HepG2 (cell line): ENCODE data around the gene TAOK3.

Experiments
- HOXA7 ChIP-seq: sonication (generic); formaldehyde crosslinking; IDR thresholded peaks from 2 replicates; pipeline ENCODE4 v1.8.1; 2022; ENCODE audit warnings: mild to moderate bottlenecking, missing genetic modification reagents, moderate library complexity
- KAT7 ChIP-seq: IDR thresholded peaks from 2 replicates; pipeline ENCODE4 v1.6.1; 2018; ENCODE audit warnings: borderline replicate concordance, missing compliant biosample characterization
- NR2C2 ChIP-seq: sonication (generic); formaldehyde crosslinking; IDR thresholded peaks from 2 replicates; pipeline ENCODE4 v1.4.0; 2020; ENCODE audit warnings: missing genetic modification reagents, mild to moderate bottlenecking, moderate library complexity, borderline replicate concordance
- RARA ChIP-seq: IDR thresholded peaks from 2 replicates; pipeline ENCODE4 v1.6.1; 2016; ENCODE audit warnings: missing genetic modification reagents, missing compliant biosample characterization
- TARDBP ChIP-seq: sonication (generic); formaldehyde crosslinking; IDR thresholded peaks from 2 replicates; pipeline ENCODE4 v1.8.0; 2022; ENCODE audit warnings: mild to moderate bottlenecking, missing genetic modification reagents
- ZNF274 ChIP-seq: sonication (generic); formaldehyde crosslinking; IDR thresholded peaks from 2 replicates; pipeline ENCODE4 v1.5.1; 2020; ENCODE audit warnings: mild to moderate bottlenecking, missing genetic modification reagents
- ZNF777 ChIP-seq: sonication (generic); formaldehyde crosslinking; IDR thresholded peaks from 2 replicates; pipeline ENCODE4 v1.4.0; 2020; ENCODE audit warnings: missing genetic modification reagents
- TF ChIP-seq, protein P1 (sequence below): sonication (generic); formaldehyde crosslinking; IDR thresholded peaks from 2 replicates; pipeline ENCODE4 v1.4.0; 2020; ENCODE audit warnings: missing genetic modification reagents, borderline replicate concordance

DNA sequence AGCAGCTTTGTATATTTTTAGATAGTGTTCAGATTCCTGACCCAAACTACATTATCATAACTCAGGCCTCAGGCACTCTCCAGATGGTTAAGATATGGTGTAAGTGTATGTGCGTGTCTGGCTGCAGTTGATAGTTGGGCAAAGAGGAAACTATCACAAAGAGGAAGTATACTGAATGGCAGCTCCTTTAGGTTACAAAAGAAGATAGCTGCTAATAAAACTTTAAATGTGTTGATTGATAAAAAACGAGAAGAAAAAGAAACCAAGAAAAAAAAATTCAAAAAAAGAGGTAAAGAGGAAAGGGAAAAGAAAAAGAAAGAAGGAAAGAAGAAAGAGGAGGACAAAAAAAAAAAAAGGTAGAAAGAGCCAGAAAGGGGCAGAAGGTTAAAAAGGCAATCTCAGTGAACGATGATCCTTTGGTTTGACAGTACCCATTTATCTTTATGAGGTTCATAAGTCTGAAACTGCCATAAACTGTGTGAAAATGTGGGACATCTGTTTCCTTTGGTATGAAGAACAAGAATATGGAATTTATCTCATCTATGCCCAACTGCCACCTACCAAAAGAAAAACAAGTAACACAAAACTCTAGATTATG, 42.2 kb downstream of the TAOK3 start:
- TF ChIP-seq ZNF274 (CRISPR knock-in tag) (no peak), KAT7 (CRISPR knock-in tag) (no peak), NR2C2 (CRISPR knock-in tag) (no peak), RARA (CRISPR knock-in tag) (no peak), TARDBP (CRISPR knock-in tag) (no peak), HOXA7 (CRISPR knock-in tag) (no peak), ZNF777 (CRISPR knock-in tag) (no peak)
- TF ChIP-seq, protein P1, sequence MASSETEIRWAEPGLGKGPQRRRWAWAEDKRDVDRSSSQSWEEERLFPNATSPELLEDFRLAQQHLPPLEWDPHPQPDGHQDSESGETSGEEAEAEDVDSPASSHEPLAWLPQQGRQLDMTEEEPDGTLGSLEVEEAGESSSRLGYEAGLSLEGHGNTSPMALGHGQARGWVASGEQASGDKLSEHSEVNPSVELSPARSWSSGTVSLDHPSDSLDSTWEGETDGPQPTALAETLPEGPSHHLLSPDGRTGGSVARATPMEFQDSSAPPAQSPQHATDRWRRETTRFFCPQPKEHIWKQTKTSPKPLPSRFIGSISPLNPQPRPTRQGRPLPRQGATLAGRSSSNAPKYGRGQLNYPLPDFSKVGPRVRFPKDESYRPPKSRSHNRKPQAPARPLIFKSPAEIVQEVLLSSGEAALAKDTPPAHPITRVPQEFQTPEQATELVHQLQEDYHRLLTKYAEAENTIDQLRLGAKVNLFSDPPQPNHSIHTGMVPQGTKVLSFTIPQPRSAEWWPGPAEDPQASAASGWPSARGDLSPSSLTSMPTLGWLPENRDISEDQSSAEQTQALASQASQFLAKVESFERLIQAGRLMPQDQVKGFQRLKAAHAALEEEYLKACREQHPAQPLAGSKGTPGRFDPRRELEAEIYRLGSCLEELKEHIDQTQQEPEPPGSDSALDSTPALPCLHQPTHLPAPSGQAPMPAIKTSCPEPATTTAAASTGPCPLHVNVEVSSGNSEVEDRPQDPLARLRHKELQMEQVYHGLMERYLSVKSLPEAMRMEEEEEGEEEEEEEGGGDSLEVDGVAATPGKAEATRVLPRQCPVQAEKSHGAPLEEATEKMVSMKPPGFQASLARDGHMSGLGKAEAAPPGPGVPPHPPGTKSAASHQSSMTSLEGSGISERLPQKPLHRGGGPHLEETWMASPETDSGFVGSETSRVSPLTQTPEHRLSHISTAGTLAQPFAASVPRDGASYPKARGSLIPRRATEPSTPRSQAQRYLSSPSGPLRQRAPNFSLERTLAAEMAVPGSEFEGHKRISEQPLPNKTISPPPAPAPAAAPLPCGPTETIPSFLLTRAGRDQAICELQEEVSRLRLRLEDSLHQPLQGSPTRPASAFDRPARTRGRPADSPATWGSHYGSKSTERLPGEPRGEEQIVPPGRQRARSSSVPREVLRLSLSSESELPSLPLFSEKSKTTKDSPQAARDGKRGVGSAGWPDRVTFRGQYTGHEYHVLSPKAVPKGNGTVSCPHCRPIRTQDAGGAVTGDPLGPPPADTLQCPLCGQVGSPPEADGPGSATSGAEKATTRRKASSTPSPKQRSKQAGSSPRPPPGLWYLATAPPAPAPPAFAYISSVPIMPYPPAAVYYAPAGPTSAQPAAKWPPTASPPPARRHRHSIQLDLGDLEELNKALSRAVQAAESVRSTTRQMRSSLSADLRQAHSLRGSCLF (CRISPR knock-in tag): no peak
